Peyer's patch (tissue), 4 donors: ENCODE results near the gene GPC5.

Source experiments
- CTCF ChIP-seq, 6 experiments: fragments of 450-650 bp in 4 of 6; fragments of 200-600 bp in 2 of 6; sonication (generic) in 1 of 6; IDR thresholded peaks; one replicate each; pipeline ENCODE4 v1.5.1; 2017 to 2019; ENCODE audit warnings: antibody characterized with exemption in 6 of 6, mild to moderate bottlenecking in 3 of 6, moderate library complexity in 1 of 6
- POLR2A ChIP-seq, 2 donors: fragments of 450-650 bp; IDR thresholded peaks; one replicate each; pipeline ENCODE4 v1.5.1; 2017; ENCODE audit warnings: antibody characterized with exemption in 2 of 2, mild to moderate bottlenecking in 2 of 2, moderate library complexity in 2 of 2

- TF ChIP-seq CTCF (IDR thresholded peaks at IDR 0.05) (no peak), POLR2A (IDR thresholded peaks at IDR 0.05) (no peak)
Observed at GRCh38 chr13:92739306-92739818, 1340.9 kb downstream of the GPC5 start.
